HFF-Myc (cell line): ENCODE data around the gene ELP6.

Experiments
- DNase-seq: peaks from one replicate; pipeline ENCODE4 v3.0.0-alpha.2; 2011; ENCODE audit warnings: low read depth; ENCODE audit errors: extremely low read depth
- H3K4me3 ChIP-seq: replicated peaks from 2 replicates; pipeline ENCODE4 v1.5.1; 2011; ENCODE audit warnings: low read depth, mild to moderate bottlenecking, control low read depth, low read length
- TF ChIP-seq, protein P1 (sequence below): IDR thresholded peaks from 2 replicates; pipeline ENCODE4 v1.5.1; 2012; ENCODE audit warnings: mild to moderate bottlenecking, low read depth, low read length, control low read depth; ENCODE audit errors: missing control alignments

Gene ELP6

DNA sequence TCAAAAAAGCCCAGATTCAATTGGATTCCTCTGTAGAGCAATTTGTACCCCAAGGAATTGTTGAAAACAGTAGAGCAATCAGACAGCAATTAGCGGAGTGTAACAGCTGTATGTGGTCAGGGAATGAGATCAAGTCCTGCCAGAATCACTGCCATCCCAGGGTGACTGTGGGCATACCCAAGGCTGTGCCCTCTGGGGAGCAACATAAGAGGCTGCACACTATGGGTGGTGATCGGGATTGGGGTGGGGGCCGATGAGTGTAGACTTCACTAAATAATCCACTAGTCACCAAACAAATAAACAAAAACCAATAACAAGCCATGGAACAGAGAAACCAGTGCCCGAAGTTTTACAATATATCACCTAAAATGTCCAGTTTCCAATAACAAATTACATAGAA is 12.1 kb upstream of the ELP6 start:
- no peak overlapping the region for H3K4me3 ChIP-seq
- TF ChIP-seq, protein P1, sequence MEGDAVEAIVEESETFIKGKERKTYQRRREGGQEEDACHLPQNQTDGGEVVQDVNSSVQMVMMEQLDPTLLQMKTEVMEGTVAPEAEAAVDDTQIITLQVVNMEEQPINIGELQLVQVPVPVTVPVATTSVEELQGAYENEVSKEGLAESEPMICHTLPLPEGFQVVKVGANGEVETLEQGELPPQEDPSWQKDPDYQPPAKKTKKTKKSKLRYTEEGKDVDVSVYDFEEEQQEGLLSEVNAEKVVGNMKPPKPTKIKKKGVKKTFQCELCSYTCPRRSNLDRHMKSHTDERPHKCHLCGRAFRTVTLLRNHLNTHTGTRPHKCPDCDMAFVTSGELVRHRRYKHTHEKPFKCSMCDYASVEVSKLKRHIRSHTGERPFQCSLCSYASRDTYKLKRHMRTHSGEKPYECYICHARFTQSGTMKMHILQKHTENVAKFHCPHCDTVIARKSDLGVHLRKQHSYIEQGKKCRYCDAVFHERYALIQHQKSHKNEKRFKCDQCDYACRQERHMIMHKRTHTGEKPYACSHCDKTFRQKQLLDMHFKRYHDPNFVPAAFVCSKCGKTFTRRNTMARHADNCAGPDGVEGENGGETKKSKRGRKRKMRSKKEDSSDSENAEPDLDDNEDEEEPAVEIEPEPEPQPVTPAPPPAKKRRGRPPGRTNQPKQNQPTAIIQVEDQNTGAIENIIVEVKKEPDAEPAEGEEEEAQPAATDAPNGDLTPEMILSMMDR = no peak
- DNase-seq = no peak

DNA sequence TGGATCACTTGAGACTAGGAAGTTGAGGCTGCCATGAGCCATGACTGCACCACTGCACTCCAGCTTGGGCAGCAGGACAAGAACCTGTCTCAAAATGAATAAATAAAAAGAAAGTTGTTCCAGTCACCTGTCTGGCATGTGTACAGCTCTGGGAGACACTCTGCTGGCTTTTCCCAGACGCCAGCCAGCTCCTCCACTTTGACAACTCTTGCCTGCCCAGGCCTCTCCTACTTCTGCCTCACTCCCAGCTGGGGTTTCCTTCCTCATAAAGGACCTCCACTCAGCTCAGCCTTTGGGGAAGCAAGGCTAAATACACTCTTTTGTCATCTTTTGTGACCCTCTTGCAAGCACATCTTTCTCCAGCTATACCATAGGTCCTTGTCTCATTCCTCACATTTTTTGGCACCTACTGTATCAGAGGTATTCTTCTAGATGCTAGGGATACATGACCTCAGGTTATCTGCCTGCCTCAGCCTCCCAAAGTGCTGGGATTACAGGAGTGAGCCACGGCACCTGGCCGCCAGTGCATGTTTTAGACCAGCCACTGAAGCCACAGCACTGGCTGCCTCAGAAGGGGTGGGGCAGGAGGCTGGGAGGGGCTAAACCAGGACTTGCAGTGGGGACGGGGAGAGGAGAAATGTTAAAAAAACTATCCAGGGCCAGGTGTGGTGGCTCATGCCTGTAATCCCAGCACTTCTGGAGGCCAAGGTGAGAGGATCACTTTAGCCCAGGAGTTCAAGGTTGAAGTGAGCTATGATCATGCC is 10.0 kb upstream of the ELP6 start:
- TF ChIP-seq, protein P1 = no peak
- H3K4me3 ChIP-seq = no peak overlapping the region
- no peak for DNase-seq

DNA sequence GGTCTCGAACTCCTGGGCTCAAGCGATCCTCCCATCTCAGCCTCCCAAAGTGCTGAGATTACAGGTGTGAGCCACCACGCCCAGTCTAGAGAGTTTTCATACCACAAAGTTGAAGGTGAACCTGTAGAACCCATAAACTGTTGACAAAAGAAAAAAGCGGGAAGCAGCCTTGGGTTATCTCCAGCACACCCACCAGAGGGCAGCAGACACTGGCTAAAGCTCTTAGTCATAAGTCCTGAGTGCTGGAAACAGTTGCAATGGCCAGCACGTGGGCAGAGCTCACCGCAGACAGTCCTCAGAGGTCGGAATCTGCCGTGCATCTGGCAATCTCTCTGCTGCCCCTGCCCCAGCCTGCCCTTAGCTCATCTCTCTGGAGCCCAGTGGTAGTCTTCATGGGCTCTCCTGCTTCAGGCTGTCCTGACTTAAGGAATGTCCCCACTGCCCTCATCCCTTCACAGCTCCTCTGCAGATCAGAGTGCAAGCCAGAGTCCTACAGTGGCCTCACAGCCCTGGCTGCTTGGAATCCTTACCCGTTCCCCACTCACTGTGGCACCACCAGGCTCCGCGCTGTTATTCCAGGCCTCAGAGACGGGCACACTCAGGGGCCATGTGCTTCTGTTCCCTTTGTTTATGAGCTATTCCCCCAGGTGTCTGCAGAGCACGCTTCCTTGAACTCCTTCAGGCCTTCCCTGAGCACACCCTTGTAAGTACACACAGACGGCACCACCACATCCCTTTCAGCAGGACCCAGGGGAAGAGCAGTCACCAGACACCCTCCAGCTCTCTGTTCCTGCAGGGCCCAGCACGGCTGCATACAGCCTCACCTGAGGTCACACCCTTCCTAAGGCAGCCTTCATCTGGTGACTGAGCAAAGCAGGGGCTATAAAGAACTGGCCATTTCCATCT is 8.8 kb upstream of the ELP6 start:
- no peak overlapping the region for H3K4me3 ChIP-seq
- DNase-seq = peak; percentile 85
- TF ChIP-seq, protein P1 = peak; percentile 85

DNA sequence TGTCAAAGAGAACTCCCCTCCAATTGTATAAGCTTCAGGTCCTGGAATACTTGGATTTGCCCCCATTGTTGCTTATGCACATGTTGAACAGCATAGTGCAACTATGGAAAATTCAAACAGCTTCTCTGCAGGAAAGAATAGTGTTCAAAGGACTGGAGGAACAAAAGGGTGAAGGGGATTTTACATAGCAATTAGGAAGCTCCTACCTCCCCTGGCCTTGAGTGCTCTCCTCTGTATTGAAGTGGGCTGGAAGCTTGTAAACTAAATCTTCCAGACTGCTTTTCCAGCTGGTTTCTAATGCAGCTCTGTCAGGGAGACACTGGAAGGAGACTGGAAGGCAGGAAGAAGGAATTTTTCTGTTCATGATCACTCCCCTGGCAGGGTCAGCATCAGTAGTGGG is 7.2 kb upstream of the ELP6 start:
- TF ChIP-seq, protein P1 = no peak
- no peak overlapping the region for H3K4me3 ChIP-seq
- DNase-seq = no peak

DNA sequence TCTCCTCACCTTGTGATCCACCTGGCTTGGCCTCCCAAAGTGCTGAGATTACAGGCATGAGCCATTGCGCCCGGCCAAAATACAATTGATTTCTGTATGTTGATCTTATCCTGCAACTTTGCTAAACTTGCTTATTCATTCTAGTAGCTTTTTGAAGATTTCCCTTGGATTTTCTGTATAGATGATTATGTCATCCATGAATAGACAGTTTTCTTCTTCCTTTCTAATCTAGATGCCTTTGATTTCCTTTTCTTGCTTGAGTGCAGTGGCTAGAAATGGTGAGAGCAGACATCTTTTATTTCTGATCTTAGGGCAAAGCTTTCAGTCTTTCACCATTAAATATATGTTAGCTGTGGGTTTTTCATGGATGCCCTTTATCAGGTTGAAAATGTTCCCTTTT is 4.4 kb upstream of the ELP6 start:
- H3K4me3 ChIP-seq = no peak overlapping the region
- TF ChIP-seq, protein P1 = no peak
- DNase-seq = no peak

DNA sequence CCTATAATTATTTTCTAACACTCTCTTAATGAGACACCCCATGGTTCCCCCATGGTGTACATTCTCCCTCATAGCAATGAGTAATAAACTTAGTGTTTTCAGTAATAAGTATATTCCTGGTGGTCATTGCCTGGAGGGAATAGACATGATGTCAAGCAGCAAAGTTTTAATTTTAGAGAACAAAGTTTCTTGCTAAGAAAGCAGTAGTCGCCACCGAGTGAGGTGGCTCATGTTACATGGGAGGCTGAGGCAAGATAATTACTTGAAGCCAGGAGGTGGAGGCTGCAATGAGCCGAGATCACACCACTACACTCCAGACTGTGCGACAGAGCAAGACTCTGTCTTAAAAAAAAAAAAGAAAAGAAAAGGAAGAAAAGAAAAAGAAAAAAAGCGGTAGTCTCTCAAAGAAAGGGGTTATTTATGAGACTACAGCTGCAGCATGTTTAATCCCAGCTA is 2.4 kb upstream of the ELP6 start:
- DNase-seq = no peak
- TF ChIP-seq, protein P1 = no peak
- no peak overlapping the region for H3K4me3 ChIP-seq
